Measurements from ENCODE around the gene ARL14EPL.

The ARL14EPL gene

DNA sequence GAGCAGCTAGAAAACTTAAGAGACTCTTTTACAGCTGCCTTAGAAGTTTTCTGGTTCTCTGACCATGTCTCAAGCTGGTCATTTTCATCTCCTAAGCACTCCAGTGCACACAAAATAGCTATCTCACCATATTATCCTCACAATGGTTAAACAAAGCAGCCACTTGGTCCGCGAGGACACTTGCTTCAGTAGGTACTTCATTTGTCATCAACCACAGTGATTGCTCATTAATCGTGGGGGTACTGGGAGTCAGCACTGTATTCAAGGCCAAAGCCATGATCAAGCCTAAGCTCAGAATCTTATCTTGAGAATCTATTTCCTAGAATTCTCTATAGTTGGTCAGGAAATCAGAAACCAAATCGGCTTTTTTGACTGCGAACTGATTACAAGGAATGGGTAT lies 2.9 kb downstream of the ARL14EPL start:
- no peak for ATAC-seq
- no peak for TF ChIP-seq ZFP3 (CRISPR knock-in tag; IDR thresholded peaks at IDR 0.05)
- no peak for TF ChIP-seq ESRRG (CRISPR knock-in tag; IDR thresholded peaks at IDR 0.05)
- TF ChIP-seq OSR1 (CRISPR knock-in tag; IDR thresholded peaks at IDR 0.05) = no peak

- ATAC-seq = no peak
- no peak for TF ChIP-seq OSR1 (CRISPR knock-in tag; IDR thresholded peaks at IDR 0.05)
- TF ChIP-seq ZC3H10 (CRISPR knock-in tag; IDR thresholded peaks at IDR 0.05) = no peak
- no peak for TF ChIP-seq ARNTL (CRISPR knock-in tag; IDR thresholded peaks at IDR 0.05; ENCODE audit: borderline replicate concordance, low read depth)
- no peak for TF ChIP-seq GLIS3 (CRISPR knock-in tag; IDR thresholded peaks at IDR 0.05)
- TF ChIP-seq, protein P1, sequence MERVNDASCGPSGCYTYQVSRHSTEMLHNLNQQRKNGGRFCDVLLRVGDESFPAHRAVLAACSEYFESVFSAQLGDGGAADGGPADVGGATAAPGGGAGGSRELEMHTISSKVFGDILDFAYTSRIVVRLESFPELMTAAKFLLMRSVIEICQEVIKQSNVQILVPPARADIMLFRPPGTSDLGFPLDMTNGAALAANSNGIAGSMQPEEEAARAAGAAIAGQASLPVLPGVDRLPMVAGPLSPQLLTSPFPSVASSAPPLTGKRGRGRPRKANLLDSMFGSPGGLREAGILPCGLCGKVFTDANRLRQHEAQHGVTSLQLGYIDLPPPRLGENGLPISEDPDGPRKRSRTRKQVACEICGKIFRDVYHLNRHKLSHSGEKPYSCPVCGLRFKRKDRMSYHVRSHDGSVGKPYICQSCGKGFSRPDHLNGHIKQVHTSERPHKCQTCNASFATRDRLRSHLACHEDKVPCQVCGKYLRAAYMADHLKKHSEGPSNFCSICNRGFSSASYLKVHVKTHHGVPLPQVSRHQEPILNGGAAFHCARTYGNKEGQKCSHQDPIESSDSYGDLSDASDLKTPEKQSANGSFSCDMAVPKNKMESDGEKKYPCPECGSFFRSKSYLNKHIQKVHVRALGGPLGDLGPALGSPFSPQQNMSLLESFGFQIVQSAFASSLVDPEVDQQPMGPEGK (CRISPR knock-in tag; IDR thresholded peaks at IDR 0.05; ENCODE audit: borderline replicate concordance) = no peak
- TF ChIP-seq ZNF565 (CRISPR knock-in tag; conservative IDR thresholded peaks at IDR 0.05; ENCODE audit: low read depth) = no peak
- TF ChIP-seq ZNF70 (CRISPR knock-in tag; IDR thresholded peaks at IDR 0.05) = no peak
- no peak for TF ChIP-seq ESRRG (CRISPR knock-in tag; IDR thresholded peaks at IDR 0.05)
- TF ChIP-seq ZNF8 (CRISPR knock-in tag; IDR thresholded peaks at IDR 0.05) = no peak
- TF ChIP-seq PPARA (CRISPR knock-in tag; IDR thresholded peaks at IDR 0.05; ENCODE audit: borderline replicate concordance) = no peak
- no peak for TF ChIP-seq CSRNP3 (CRISPR knock-in tag; IDR thresholded peaks at IDR 0.05)
- TF ChIP-seq, protein P2, sequence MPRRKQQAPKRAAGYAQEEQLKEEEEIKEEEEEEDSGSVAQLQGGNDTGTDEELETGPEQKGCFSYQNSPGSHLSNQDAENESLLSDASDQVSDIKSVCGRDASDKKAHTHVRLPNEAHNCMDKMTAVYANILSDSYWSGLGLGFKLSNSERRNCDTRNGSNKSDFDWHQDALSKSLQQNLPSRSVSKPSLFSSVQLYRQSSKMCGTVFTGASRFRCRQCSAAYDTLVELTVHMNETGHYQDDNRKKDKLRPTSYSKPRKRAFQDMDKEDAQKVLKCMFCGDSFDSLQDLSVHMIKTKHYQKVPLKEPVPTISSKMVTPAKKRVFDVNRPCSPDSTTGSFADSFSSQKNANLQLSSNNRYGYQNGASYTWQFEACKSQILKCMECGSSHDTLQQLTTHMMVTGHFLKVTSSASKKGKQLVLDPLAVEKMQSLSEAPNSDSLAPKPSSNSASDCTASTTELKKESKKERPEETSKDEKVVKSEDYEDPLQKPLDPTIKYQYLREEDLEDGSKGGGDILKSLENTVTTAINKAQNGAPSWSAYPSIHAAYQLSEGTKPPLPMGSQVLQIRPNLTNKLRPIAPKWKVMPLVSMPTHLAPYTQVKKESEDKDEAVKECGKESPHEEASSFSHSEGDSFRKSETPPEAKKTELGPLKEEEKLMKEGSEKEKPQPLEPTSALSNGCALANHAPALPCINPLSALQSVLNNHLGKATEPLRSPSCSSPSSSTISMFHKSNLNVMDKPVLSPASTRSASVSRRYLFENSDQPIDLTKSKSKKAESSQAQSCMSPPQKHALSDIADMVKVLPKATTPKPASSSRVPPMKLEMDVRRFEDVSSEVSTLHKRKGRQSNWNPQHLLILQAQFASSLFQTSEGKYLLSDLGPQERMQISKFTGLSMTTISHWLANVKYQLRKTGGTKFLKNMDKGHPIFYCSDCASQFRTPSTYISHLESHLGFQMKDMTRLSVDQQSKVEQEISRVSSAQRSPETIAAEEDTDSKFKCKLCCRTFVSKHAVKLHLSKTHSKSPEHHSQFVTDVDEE (CRISPR knock-in tag; IDR thresholded peaks at IDR 0.05) = no peak
- no peak for TF ChIP-seq CSDC2 (CRISPR knock-in tag; IDR thresholded peaks at IDR 0.05)
These were observed 5.1 kb downstream of the ARL14EPL start for GRCh38 chr5:116037236-116037822.

DNA sequence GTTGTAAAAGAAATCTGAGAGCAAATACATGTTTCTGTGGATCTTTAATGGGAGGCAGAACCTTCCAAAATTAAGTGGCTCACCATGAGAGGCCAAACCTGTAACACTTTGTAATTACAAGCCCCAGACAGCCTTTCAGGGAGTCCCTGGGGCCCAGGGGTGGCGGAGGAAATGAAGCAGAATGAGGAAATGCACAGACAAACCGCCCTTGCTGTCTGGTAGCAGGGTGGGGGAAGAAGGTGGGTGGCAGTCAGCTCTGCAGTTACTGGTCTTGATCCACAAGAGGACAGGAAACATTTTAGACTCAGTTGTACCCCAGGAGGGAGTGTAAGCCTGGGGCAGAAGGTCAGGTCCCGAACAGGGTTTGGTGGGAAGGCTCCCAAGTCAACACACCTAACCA lies 6.5 kb downstream of the ARL14EPL start:
- TF ChIP-seq ZNF8 (CRISPR knock-in tag; IDR thresholded peaks at IDR 0.05) (no peak), SNAI2 (CRISPR knock-in tag; IDR thresholded peaks at IDR 0.05) (no peak), CSRNP3 (CRISPR knock-in tag; IDR thresholded peaks at IDR 0.05) (no peak), RARB (CRISPR knock-in tag; IDR thresholded peaks at IDR 0.05) (no peak), GLIS3 (CRISPR knock-in tag; IDR thresholded peaks at IDR 0.05) (no peak), TOX (CRISPR knock-in tag; IDR thresholded peaks at IDR 0.05; ENCODE audit: borderline replicate concordance) (no peak), OSR1 (CRISPR knock-in tag; IDR thresholded peaks at IDR 0.05) (no peak), CSDC2 (CRISPR knock-in tag; IDR thresholded peaks at IDR 0.05) (no peak)
- TF ChIP-seq, protein P3, sequence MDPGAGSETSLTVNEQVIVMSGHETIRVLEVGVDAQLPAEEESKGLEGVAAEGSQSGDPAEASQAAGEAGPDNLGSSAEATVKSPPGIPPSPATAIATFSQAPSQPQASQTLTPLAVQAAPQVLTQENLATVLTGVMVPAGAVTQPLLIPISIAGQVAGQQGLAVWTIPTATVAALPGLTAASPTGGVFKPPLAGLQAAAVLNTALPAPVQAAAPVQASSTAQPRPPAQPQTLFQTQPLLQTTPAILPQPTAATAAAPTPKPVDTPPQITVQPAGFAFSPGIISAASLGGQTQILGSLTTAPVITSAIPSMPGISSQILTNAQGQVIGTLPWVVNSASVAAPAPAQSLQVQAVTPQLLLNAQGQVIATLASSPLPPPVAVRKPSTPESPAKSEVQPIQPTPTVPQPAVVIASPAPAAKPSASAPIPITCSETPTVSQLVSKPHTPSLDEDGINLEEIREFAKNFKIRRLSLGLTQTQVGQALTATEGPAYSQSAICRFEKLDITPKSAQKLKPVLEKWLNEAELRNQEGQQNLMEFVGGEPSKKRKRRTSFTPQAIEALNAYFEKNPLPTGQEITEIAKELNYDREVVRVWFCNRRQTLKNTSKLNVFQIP (CRISPR knock-in tag; IDR thresholded peaks at IDR 0.05; ENCODE audit: borderline replicate concordance, low read depth) = no peak
- TF ChIP-seq, protein P4, sequence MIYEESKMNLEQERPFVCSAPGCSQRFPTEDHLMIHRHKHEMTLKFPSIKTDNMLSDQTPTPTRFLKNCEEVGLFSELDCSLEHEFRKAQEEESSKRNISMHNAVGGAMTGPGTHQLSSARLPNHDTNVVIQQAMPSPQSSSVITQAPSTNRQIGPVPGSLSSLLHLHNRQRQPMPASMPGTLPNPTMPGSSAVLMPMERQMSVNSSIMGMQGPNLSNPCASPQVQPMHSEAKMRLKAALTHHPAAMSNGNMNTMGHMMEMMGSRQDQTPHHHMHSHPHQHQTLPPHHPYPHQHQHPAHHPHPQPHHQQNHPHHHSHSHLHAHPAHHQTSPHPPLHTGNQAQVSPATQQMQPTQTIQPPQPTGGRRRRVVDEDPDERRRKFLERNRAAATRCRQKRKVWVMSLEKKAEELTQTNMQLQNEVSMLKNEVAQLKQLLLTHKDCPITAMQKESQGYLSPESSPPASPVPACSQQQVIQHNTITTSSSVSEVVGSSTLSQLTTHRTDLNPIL (CRISPR knock-in tag; IDR thresholded peaks at IDR 0.05; ENCODE audit: low read depth) = no peak
- ATAC-seq = no peak
